A549 (cell line): ENCODE measurements around the gene CTNNA3.

ENCODE experiments used
- SREBF2 ChIP-seq: fragments of 450-650 bp; IDR thresholded peaks from 2 replicates; pipeline ENCODE4 v1.6.1; 2014; ENCODE audit warnings: mild to moderate bottlenecking, moderate library complexity
- TF ChIP-seq, protein P1 (sequence below): fragments of >200 bp; sonication (Bioruptor Twin); formaldehyde crosslinking; IDR thresholded peaks from 3 replicates; pipeline ENCODE4 v1.5.1; 2016
- TF ChIP-seq, protein P2 (sequence below): fragments of >200 bp; sonication (Bioruptor Twin); formaldehyde crosslinking; IDR thresholded peaks from 3 replicates; pipeline ENCODE4 v1.6.1; 2016

DNA sequence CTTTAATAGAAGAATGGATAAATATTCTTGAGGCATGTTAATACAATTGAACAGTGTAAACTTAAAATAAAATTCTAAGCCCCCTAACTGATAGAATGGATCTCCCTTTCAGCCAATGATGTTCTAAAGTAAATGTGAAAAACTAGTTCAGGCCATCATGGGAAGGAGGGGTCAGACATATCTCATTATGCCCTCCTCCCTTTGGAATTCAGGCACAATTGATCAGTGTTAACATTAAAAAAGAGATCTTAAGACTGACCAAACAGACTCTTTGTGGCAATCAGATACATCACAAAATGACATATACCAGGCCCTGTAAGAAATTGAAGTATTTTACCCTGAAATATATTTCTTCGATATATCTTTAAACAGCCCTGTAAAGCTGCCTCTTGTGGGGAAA lies 1453.1 kb downstream of the CTNNA3 start:
- TF ChIP-seq, protein P1, sequence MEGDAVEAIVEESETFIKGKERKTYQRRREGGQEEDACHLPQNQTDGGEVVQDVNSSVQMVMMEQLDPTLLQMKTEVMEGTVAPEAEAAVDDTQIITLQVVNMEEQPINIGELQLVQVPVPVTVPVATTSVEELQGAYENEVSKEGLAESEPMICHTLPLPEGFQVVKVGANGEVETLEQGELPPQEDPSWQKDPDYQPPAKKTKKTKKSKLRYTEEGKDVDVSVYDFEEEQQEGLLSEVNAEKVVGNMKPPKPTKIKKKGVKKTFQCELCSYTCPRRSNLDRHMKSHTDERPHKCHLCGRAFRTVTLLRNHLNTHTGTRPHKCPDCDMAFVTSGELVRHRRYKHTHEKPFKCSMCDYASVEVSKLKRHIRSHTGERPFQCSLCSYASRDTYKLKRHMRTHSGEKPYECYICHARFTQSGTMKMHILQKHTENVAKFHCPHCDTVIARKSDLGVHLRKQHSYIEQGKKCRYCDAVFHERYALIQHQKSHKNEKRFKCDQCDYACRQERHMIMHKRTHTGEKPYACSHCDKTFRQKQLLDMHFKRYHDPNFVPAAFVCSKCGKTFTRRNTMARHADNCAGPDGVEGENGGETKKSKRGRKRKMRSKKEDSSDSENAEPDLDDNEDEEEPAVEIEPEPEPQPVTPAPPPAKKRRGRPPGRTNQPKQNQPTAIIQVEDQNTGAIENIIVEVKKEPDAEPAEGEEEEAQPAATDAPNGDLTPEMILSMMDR: no peak
- TF ChIP-seq, protein P2, sequence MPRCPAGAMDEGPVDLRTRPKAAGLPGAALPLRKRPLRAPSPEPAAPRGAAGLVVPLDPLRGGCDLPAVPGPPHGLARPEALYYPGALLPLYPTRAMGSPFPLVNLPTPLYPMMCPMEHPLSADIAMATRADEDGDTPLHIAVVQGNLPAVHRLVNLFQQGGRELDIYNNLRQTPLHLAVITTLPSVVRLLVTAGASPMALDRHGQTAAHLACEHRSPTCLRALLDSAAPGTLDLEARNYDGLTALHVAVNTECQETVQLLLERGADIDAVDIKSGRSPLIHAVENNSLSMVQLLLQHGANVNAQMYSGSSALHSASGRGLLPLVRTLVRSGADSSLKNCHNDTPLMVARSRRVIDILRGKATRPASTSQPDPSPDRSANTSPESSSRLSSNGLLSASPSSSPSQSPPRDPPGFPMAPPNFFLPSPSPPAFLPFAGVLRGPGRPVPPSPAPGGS: no peak
- TF ChIP-seq SREBF2: no peak
